Measurements from ENCODE around the gene DPEP1.

DNA sequence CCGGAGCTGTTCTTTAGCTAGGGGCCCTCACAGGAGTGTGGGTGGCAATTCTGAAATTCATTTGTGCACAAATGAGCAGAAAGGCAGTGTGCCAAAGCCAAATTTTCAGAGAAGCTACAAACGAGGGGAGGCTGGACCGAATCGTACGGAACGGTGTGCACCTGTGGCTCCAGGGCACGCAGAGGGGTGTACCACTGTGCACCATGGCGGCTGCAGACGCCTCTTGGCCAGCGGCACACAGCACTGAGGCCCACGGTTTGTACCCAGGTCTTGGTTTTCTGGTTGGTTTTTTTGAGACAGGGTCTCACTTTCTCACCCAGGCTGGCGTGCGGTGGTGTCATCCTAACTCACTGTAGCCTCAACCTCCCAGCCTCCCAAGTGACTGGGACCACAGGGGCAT lies 29.1 kb downstream of the DPEP1 start:
- TF ChIP-seq, protein P1, sequence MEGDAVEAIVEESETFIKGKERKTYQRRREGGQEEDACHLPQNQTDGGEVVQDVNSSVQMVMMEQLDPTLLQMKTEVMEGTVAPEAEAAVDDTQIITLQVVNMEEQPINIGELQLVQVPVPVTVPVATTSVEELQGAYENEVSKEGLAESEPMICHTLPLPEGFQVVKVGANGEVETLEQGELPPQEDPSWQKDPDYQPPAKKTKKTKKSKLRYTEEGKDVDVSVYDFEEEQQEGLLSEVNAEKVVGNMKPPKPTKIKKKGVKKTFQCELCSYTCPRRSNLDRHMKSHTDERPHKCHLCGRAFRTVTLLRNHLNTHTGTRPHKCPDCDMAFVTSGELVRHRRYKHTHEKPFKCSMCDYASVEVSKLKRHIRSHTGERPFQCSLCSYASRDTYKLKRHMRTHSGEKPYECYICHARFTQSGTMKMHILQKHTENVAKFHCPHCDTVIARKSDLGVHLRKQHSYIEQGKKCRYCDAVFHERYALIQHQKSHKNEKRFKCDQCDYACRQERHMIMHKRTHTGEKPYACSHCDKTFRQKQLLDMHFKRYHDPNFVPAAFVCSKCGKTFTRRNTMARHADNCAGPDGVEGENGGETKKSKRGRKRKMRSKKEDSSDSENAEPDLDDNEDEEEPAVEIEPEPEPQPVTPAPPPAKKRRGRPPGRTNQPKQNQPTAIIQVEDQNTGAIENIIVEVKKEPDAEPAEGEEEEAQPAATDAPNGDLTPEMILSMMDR (IDR thresholded peaks at IDR 0.05) = no peak
- no peak for TF ChIP-seq EZH2 (IDR thresholded peaks at IDR 0.05)
